ENCODE results near the gene SPTBN1.

SPTBN1 gene

GRCh38 chr2:54670485-54671009 lies 214.4 kb downstream of the SPTBN1 start:
- Histone ChIP-seq H3K27me3 (ENCODE audit: insufficient read depth, low read length, poor library complexity, severe bottlenecking) (no peaks in the 10 kb centered on the region), H3F3A (ENCODE audit: low read depth) (no peaks in the 10 kb centered on the region), H3K4me2 (ENCODE audit: low read depth, low read length, poor library complexity, severe bottlenecking) (no peak overlapping the region), H4K20me1 (ENCODE audit: insufficient read depth, low read length, poor library complexity, severe bottlenecking) (no peaks in the 10 kb centered on the region), H2AFZ (ENCODE audit: low read length) (no peak overlapping the region), H3K9me3 (ENCODE audit: insufficient read depth, low read depth, low read length) (no peaks in the 10 kb centered on the region), H3K9me2 (replicated peaks; ENCODE audit: low read depth, low read length) (no peaks in the 10 kb centered on the region), H3K4me1 (ENCODE audit: insufficient read depth, low read length, poor library complexity, severe bottlenecking) (no peaks in the 10 kb centered on the region), H3K79me2 (ENCODE audit: insufficient read depth, low read length) (no peaks in the 10 kb centered on the region), H3K9ac (ENCODE audit: low read depth, low read length, poor library complexity, severe bottlenecking) (no peak overlapping the region), H3K36me3 (ENCODE audit: insufficient read depth, low read length) (peaks cover 51% of the 10 kb centered on the region), H3K4me3 (ENCODE audit: low read length, poor library complexity, severe bottlenecking) (no peak overlapping the region)
- TF ChIP-seq EZH2phosphoT487 (IDR thresholded peaks at IDR 0.05; ENCODE audit: borderline replicate concordance) = no peak
- TF ChIP-seq CTCF (conservative IDR thresholded peaks at IDR 0.05; ENCODE audit: low read length) = no peak

GRCh38 chr2:54671010-54671409 lies 214.9 kb downstream of the SPTBN1 start:
- Histone ChIP-seq H3K9me3 (ENCODE audit: insufficient read depth, low read depth, low read length) (no peaks in the 10 kb centered on the region), H3K27me3 (ENCODE audit: insufficient read depth, low read length, poor library complexity, severe bottlenecking) (no peaks in the 10 kb centered on the region), H3K4me2 (ENCODE audit: low read depth, low read length, poor library complexity, severe bottlenecking) (no peak overlapping the region), H3K79me2 (ENCODE audit: insufficient read depth, low read length) (no peaks in the 10 kb centered on the region), H3K9me2 (replicated peaks; ENCODE audit: low read depth, low read length) (no peaks in the 10 kb centered on the region), H3K4me3 (ENCODE audit: low read length, poor library complexity, severe bottlenecking) (no peak overlapping the region), H3K9ac (ENCODE audit: low read depth, low read length, poor library complexity, severe bottlenecking) (no peak overlapping the region), H3K36me3 (ENCODE audit: insufficient read depth, low read length) (peaks cover 47% of the 10 kb centered on the region), H2AFZ (ENCODE audit: low read length) (no peak overlapping the region), H3F3A (ENCODE audit: low read depth) (no peaks in the 10 kb centered on the region), H3K4me1 (ENCODE audit: insufficient read depth, low read length, poor library complexity, severe bottlenecking) (no peaks in the 10 kb centered on the region), H4K20me1 (ENCODE audit: insufficient read depth, low read length, poor library complexity, severe bottlenecking) (no peaks in the 10 kb centered on the region)
- TF ChIP-seq EZH2phosphoT487 (IDR thresholded peaks at IDR 0.05; ENCODE audit: borderline replicate concordance) = no peak
- no peak for TF ChIP-seq CTCF (conservative IDR thresholded peaks at IDR 0.05; ENCODE audit: low read length)

GRCh38 chr2:54671875-54672589 lies 215.9 kb downstream of the SPTBN1 start:
- Histone ChIP-seq H2AFZ (ENCODE audit: low read length) (no peak overlapping the region), H3K4me2 (ENCODE audit: low read depth, low read length, poor library complexity, severe bottlenecking) (no peak overlapping the region), H3K9me3 (ENCODE audit: insufficient read depth, low read depth, low read length) (no peaks in the 10 kb centered on the region), H3K9me2 (replicated peaks; ENCODE audit: low read depth, low read length) (no peaks in the 10 kb centered on the region), H3K27me3 (ENCODE audit: insufficient read depth, low read length, poor library complexity, severe bottlenecking) (no peaks in the 10 kb centered on the region), H3K9ac (ENCODE audit: low read depth, low read length, poor library complexity, severe bottlenecking) (no peak overlapping the region), H3K36me3 (ENCODE audit: insufficient read depth, low read length) (peaks cover 36% of the 10 kb centered on the region), H3K4me3 (ENCODE audit: low read length, poor library complexity, severe bottlenecking) (no peak overlapping the region), H3F3A (ENCODE audit: low read depth) (no peaks in the 10 kb centered on the region), H3K79me2 (ENCODE audit: insufficient read depth, low read length) (no peaks in the 10 kb centered on the region), H3K4me1 (ENCODE audit: insufficient read depth, low read length, poor library complexity, severe bottlenecking) (no peaks in the 10 kb centered on the region), H4K20me1 (ENCODE audit: insufficient read depth, low read length, poor library complexity, severe bottlenecking) (no peaks in the 10 kb centered on the region)
- TF ChIP-seq CTCF (conservative IDR thresholded peaks at IDR 0.05; ENCODE audit: low read length) (no peak), EZH2phosphoT487 (IDR thresholded peaks at IDR 0.05; ENCODE audit: borderline replicate concordance) (no peak)
